C4-2B (cell line): ENCODE results near the gene TTC34.

ENCODE experiments used
- ZFX ChIP-seq: fragments of 450-650 bp; IDR thresholded peaks from 2 replicates; pipeline ENCODE4 v1.6.1; 2017
- TF ChIP-seq, protein P1 (sequence below): fragments of 450-650 bp; conservative IDR thresholded peaks from 2 replicates; pipeline ENCODE4 v1.5.1; 2017; ENCODE audit warnings: mild to moderate bottlenecking

DNA sequence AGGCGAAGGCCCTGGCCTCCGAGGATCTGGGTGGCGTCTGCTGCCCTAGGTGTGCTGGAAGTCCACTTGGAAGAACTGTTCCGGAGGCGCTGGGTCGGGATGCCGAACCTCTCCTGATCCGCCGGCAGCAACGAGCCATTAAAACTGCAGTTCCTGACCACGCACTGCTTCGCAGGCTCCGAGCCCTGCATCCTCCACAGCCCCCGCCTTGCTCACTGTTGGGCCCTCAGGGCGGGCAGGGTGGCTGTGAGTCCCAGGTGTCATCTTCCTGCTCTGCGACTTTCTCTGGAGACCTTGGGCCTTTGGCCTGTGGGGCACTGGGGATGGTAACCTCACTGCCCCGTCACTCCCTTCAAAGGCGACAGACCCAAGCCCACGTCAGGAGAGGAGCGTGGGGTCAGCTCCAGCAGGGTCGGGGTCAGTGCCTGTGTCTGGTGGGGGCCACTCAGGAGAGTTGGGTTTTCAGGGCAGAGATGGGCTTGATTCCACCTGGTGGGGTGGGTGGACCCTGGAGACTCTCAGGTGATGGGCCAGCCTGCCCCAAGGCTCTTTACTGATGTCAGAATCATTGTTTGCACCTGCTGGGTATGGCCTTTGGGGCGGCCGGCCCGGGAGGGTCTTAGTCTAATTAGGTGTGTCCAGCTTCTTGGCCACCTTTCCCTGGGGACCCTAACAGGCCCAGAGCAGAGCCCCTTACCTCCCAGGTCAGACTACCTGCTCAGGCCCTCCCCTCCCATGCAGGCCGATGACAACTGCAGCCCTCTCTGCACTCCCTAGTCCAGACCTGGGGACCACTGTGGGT lies 211.9 kb downstream of the TTC34 start:
- TF ChIP-seq, protein P1, sequence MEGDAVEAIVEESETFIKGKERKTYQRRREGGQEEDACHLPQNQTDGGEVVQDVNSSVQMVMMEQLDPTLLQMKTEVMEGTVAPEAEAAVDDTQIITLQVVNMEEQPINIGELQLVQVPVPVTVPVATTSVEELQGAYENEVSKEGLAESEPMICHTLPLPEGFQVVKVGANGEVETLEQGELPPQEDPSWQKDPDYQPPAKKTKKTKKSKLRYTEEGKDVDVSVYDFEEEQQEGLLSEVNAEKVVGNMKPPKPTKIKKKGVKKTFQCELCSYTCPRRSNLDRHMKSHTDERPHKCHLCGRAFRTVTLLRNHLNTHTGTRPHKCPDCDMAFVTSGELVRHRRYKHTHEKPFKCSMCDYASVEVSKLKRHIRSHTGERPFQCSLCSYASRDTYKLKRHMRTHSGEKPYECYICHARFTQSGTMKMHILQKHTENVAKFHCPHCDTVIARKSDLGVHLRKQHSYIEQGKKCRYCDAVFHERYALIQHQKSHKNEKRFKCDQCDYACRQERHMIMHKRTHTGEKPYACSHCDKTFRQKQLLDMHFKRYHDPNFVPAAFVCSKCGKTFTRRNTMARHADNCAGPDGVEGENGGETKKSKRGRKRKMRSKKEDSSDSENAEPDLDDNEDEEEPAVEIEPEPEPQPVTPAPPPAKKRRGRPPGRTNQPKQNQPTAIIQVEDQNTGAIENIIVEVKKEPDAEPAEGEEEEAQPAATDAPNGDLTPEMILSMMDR, result no peak
- TF ChIP-seq ZFX, result no peak
